ENCODE results near the gene HSF4.

HSF4 gene

DNA sequence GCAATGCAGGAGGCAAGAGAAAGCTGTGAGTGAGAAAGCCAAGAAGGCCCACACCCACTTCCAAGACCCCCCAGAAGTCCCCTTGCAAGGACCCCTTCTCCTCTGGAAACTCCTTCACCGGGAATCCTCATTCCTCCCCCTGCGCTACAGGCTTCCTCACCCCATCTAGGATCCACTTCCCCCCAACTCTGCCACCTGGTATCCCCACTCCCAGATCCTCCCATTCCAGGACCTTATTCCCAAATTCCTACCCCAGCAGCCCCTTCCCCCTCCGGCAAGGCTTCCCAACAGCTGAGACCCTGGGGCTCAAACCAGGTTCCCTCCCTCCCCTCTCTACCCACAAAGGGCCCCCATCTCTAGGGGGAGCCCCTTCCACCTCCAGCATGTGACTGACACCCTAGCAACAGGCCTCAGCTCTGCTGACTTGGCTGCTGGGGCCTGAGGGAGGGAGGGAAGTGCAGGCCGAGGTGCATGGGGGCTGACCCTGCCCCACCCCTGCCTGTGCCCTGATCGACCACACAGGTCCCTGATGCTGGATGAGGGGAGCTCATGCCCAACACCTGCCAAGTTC lies 2.1 kb downstream of the HSF4 start:
- no peak for DNase-seq

DNA sequence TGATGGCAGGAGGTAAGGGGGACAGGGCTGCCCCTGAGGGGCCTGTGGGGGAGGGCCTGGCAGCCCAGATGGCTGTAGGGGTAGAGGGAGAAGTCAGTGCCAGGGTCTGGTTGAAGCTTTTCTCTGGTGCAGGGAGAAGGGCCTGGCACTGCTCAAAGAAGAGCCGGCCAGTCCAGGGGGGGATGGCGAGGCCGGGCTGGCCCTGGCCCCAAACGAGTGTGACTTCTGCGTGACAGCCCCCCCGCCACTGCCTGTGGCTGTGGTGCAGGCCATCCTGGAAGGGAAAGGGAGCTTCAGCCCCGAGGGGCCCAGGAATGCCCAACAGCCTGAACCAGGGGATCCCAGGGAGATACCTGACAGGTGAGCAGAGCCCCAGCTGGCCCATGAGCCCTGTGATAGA lies 3.0 kb downstream of the HSF4 start:
- DNase-seq, result no peak

DNA sequence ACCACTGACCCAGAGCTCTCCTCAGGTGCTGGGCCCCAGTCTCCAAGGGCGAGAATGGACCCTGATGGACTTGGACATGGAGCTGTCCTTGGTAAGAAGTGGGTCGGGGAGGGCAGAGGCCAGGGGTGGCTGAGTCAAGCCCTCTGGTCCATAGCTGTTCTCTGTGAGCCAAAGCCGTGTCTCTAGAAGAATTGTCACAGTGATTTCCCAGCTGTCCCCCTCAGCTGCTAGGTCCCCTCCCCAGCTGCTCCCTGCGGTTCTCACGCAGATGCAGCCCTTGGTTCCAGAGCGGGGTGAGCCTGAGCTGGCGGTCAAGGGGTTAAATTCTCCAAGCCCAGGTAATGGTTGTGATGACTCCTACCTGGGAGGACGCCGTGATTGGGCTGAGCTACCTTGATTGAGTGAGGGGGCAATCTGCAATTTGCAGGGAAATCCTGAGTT lies 4.5 kb downstream of the HSF4 start:
- DNase-seq, result no peak

DNA sequence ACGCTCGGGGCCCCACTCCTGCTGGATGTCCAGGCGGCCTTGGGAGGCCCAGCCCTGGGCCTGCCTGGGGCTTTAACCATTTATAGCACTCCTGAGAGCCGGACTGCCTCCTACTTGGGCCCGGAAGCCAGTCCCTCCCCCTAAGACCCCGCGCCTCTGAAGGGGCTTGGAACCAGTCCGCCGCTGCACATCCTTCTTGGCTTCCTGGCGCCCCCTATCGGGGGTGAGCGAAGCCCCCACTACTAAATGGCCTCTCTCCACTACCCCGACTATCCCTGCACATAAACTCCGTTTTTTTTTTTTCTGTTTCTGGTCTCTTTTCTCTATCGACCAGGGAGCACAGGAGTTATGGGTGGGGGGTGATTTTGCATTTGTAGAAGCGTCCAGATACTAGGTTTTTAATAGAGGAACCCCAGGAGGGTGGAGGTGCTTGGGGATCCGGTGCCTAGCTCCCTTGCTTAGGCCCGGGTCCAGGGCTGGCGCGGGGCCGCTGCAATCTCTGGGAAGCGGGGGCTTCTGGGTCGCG lies 5.2 kb downstream of the HSF4 start:
- peak; percentile 81 for DNase-seq

DNA sequence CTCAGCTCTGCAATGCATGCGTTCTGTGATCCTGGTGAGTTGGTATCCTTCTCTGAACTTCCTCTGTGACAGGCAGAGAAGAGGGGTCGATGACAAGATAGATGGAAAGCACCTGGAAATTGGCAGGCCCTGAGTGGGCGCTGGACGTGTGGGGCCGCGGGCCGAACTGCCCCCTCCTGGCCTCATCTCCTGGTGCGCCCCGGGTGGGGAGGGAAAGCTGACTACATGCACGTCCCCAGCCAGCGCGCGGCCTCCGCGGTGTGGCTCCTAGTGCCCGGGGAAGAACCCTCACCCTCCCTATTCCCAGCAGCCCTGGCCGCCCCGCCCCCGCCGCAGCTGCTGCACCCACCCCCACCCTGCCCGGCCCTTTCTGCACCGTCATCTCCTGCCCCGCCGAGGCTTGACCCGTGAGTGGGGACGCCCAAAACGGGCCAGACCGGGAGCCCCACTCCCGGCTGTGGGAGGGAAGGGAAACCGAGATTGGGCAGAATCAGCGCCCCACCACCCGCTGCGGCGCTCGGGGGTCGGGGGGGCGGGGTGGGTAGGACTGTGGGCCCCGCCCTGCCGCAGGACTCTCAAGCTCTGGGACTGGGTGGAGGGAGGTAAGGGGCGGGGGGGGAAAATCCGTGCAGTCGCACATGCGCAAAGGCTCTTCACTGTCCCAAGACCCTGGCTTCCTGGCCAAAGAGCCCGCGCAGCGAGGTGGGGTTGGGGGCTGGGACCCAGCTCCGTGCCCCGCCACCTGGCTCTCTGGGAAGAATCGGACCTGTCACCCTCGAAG lies 5.8 kb downstream of the HSF4 start, which contains the start of gene NOL3:
TSS of gene NOL3 (plus strand) at position 371 of the 781 bp plus-strand sequence.
- peak; percentile 84 for DNase-seq

DNA sequence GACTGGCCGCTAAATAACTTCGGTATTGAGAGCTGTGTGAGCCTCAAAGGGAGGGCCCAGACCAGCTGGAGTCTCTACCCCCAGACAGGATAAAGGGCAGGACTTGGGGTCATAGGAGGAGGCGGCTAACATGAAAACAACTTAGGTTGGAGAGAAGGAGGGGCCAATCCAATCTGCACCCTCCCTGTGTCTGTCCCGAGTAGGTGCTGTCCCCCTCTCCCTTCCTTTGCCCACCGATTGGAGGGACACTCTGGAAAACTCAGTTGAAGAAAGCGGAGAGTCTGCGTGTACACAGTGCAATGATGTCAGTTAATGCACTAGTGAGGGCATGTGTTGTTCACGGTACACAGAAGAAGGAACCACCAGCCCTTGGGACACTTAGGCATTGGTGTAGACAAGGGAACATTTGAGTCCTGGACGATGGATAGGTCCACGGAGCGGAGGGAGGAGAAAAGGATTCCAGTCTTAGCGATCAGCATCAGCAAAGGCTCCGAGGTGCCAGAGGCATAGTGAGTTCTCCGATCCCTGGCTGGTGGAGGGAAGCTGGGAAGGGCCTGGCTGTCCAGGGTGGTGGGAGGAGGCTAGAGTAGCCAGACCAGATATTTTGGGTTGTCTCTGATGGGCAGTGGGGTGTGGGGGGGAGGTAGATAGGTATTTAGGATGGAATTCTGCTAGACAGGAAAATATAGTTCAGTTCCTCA lies 6.6 kb downstream of the HSF4 start:
- no peak for DNase-seq

DNA sequence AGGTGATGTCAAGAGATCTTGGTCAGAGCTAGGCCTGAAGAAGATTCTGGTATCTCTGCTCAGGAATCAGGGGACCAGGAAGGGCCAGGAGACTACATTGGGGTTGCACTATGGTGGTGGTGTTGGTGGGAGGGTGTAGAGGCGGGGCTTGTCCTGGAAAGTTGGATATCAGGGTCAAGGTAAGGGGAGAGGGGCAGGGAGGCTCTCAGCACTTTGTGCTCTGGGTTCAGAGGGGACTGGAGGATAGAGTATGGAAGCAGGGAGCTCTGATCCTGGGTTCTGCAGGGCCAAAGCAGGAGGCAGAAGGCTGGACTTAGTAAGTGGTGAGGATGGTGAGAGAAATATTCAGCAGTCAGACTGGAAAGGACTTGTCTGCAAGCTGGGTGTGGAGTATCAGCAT lies 8.8 kb downstream of the HSF4 start:
- no peak for DNase-seq

DNA sequence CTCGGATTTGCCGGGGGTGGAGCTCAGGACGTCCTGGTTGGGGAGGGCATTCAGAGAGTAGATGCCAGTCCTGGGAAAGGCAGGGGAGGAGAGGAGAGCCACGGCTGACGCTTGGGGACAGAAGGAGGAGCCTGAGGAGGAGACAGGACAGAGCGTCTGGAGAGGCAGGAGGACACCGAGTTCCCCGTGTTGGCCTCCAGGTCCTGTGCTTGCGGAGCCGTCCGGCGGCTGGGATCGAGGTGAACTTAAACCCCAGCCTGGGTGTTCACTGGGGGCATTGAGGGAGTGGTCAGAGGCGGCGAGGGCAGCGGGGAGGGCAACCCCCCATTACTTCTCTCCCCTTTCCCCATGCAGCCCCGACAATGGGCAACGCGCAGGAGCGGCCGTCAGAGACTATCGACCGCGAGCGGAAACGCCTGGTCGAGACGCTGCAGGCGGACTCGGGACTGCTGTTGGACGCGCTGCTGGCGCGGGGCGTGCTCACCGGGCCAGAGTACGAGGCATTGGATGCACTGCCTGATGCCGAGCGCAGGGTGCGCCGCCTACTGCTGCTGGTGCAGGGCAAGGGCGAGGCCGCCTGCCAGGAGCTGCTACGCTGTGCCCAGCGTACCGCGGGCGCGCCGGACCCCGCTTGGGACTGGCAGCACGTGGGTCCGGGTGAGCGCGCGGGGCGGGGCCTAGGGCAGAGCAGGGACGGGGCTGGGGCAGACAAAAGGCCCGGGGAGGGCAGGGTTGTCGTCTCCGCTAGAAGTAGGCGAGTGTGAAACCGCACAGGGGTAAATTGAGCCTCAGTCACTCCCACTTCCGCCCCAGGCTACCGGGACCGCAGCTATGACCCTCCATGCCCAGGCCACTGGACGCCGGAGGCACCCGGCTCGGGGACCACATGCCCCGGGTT lies 9.5 kb downstream of the HSF4 start:
- DNase-seq, result peak; percentile 83

DNA sequence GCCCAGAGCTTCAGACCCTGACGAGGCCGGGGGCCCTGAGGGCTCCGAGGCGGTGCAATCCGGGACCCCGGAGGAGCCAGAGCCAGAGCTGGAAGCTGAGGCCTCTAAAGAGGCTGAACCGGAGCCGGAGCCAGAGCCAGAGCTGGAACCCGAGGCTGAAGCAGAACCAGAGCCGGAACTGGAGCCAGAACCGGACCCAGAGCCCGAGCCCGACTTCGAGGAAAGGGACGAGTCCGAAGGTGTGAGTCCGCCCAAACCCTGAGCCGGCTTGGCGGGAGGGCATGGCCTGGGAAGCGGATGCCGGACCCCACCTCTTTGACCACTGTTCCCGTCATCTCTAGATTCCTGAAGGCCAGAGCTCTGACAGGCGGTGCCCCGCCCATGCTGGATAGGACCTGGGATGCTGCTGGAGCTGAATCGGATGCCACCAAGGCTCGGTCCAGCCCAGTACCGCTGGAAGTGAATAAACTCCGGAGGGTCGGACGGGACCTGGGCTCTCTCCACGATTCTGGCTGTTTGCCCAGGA lies 10.2 kb downstream of the HSF4 start:
- no peak for DNase-seq

DNA sequence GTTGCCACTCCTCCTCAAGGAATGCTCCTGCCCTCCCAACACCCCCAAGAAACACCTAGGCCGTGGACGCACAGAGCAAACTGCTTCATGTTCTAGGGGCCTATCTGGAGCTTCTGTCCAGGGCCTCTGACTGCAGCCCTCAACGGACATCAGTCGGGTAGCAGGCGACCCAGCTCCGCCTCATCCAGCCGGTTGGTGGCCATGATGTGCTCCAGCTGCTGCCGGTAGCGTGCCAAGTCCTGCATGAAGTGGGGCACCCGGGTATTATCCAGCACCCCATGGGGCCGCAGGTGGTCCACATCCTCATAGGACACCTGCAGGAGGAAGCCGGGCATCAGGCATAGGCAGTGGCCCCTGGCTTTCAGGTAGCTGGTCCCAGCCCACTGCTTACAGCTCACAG lies 12.1 kb downstream of the HSF4 start:
- DNase-seq, result no peak

DNA sequence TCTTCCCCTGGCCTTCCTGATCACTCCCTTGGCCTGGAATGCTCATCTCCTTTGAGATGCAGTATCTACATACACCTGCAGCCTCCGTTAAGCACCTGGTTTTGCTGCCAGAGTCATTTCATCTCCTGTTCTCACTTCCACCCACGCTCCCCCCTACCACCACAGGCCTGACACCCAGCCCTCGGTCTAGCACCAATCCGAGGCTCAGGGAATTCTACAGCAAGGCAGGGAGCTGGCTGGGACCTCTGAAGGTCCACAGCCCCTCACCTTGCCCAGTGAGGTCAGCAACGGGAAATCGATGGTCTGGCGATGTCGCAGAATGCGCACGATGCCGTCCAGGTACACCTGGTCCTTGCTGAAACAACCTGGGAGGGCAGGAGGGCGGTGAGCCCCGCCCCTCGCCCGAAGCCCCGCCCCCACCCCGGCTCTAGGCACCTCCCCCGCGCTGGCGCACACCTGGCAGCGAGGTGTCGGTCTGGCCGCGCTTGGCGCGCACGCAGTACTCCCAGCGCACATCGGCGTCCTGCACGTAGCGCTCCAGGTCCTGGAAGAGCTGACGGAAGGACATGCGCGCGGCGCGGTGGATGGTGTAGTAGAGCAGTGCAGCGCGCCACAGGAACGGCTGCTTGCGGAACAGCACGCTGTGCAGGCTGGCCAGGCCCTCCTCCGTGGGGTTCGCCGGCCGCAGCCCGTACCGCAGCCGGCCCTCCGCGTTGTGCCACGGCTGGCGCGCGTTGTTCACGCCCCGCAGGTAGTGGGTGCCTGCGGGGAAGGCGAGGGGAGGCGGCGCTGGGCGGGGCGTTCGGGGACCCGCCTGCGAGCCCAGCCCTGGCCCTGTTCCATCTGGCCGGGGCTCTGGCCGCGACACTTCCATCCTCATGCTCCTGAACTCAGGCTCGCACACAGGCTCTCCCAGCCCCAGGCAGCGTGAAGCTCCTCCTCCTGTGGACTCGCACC lies 13.5 kb downstream of the HSF4 start:
- peak; percentile 75 for DNase-seq

DNA sequence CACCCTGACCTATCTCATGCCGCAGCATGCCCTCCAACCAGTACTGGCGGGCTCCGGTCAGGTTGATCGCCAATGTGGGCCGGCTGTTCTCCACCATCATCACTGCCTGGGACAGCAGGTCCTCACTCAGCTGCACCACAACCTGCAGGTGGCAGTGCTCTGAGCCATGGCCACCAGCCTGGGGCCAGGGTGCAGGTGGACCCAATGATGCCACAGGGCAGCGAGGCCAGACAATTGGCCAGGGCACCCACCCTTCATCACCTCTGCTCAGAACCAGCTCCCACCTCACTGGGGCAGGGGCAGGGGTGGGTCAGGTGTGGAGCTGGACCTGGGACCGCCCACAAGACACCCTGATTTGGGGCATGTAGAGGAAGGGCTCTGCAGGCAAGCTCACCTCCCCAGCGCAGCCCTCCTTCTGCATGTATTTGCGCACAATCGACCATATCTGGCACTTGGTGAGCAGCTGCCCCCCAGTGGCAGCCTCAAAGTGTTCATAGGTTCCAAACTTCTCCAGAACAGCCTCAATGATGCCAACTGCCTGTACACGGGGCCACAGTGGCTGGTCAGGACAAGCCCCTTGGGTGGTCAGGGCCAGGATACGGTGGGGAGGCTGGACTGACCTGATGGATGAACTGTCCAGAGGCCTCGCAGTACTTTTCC lies 15.0 kb downstream of the HSF4 start:
- no peak for DNase-seq

DNA sequence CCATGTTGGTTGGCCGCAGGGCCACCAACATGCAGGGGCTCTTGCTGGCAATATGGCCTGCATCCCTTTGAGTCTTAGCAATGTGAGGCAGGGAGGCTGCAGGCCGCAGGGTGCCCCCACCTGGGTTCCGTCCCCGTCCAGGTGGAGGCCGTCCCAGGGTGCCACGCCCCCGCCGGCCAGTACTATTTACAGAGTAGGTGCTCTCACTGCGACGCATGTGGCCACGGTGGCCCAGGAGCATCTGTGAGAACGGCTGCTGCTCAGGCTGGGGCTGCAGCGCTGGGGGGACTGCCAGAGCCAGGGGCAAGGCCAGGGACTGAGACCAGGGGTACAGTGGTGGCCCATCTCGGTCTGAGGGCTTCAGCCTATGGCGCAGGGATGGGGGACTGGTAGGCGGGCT lies 15.6 kb downstream of the HSF4 start:
- no peak for DNase-seq

DNA sequence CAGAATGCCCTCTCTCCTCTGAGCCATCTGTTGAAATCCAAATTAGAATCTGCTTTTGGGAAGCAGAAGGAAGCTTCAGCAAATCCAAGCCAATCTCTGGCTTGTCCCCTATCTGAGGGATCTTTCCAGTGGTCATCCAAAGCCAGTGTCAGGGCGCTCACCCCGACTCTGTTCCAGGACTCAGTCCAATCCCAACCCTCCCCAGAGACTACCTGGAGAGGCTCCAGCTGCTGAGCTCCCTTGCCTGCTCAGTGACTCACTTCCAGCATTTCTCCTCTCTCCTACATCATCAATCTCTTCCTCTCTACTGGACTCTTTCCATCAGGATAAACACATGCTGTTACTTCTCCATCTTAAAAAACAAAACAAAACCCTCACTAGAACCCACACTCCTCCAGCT lies 16.8 kb downstream of the HSF4 start:
- no peak for DNase-seq

DNA sequence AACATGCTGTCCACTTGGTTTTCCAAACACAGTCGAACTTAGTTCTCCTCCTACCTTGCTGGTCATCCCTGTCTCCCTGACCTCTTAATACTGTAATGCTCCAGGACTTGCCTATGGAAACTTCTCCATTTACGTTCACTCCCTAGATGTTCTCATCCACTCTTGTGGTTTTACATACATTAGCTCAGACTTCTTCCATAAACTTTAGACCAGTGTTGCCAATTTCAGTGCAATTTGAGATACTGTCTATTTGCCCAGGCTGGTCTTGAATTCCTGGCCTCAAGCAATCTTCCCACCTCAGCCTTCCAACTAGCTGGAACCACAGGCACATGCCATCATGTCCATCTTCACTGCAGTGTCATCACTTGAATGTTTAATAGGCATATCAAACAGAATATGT lies 17.7 kb downstream of the HSF4 start:
- DNase-seq, result no peak

DNA sequence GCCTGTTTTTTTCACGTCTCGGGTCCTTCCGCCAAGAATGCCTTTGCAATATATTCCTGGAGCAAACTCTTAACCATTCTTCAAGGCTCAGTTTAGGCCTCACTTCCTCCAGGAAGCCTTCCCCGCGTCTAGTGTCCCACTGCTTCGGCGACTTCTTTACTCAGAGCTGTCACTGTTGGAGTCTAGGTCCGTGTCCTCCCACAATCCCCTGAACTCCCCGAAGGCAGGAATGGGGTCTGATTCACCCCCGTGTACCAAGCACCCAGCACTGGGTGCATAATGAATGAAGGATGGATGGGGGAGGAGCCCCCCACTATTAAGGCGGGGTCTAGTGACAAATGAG lies 18.7 kb downstream of the HSF4 start:
- no peak for DNase-seq

DNA sequence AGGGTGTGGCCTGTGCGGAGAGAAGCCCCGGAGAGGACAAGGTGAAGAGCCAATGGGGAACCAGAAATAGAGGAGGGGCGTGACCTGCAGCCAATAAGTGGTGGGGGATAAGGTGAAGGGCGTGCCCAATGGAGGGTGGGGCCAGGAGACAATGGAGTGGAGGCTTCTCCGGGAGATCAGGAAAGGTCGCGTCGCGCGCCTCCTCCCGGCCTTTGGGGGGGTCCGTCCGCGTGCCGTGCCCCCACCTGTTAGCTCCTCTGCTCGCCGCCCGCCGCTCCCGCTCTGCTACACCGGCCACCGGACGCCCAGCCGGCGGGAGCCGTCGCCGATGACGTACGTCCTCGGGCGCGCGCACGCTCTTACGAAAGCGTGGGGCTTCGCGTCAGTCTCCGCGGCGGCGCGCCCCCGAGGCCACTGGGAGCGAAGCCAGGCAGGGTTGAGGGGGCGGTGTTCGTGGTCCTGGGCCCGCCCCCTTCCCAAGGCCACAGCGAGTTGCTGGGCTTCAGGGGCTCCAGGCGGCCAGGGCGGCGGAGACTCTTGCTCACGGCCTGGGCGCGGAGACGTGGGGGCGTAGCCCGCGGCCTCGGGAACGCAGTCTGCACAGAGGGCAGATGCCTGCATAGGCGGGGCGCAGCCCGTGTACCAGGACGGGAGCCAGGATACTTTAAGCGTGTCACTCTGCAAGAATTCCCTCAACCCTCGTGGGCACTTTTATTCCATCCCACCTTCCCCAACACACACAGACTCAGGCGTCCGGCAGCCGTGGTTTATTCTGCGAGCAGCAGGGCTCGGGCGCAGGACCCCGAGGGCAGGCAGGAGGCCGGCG lies 19.3 kb downstream of the HSF4 start, which contains the start of gene MATCAP1:
TSS of gene MATCAP1 (minus strand) at position 337 of the 826 bp plus-strand sequence. CDS start 3,353 bp downstream, outside the sequence.
- peak; percentile 94 for DNase-seq

DNA sequence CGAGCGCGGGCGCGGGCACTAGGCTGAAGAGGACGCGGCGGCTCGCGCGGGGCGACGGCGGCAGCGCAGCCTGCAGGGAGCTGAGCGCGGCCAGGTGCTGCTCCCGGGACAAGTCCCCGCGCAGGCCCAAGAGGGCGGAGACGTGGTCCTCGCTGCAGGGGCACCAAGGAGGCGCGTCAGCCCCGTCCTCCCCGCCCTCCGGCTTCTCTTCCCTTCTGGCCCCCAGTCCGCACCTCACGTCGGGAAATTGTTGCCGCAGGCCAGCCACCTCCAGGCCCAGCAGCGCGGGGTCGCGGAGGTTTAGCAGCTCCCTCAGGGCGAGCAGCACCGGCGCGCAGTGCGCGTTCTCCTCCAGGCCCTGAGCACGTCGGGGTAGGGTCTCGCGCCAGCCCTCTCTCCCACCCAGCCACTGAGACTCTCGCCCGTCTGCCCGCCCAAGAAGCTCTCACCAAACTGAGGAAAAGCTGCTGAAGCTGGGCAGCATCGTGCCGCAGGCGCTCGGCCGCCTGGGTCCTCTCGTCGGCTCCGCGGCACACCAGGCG lies 20.0 kb downstream of the HSF4 start:
- no peak for DNase-seq

DNA sequence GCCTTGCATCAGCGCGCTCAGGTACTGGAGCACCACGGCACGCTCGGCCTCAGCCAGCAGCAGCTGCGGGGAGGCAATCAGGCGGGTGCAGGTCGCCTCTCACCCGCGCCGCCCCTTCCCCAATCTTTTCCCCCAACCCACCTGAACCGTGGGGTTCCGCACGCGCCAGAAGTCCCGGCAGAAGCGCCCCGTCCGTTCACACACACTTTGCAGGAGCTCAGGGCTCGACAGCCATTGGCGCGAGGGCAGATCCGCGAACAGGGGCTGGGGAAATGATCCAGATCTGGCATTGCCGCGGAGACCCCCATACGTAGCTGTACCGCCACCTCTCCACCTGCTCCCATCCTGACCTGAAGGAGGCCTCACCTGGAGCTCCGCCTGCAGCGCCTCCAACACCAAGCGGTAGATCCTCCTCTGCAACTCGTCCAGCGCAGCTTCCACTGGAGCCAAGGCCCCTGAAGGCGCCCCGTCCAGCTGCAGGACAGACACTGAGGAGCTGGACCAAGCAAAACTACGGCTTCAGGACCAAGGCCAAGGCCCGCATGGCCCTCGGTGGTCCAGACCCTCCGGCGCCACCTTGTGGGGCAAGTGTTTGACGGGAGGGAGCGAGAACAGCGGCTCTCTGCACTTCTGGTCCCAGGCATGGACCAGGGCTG lies 20.6 kb downstream of the HSF4 start:
- peak; percentile 94 for DNase-seq
